Right hindlimb (tissue), 1 donor: ENCODE results near the gene KLHL8.
"Not testable (repeated sequence)": the region's sequence is repeated elsewhere in the genome, so short reads cannot be mapped to it uniquely, and the experiment has no call there.

Experiments
- DNase-seq: peaks from one replicate; pipeline ENCODE4 v3.0.0-alpha.2; 2018

The KLHL8 gene

GRCh38 chr4:87166296-87166854, 54.0 kb downstream of the KLHL8 start:
- no peak for DNase-seq

GRCh38 chr4:87165892-87166291, 54.5 kb downstream of the KLHL8 start:
- no peak for DNase-seq

GRCh38 chr4:87153078-87153870, 67.1 kb downstream of the KLHL8 start:
- DNase-seq, result no peak

- DNase-seq, result peak; percentile 54
Observed at GRCh38 chr4:87152310-87153041, 67.9 kb downstream of the KLHL8 start.

GRCh38 chr4:87151730-87152129, 68.7 kb downstream of the KLHL8 start:
- DNase-seq, result no peak

GRCh38 chr4:87150498-87151261, 69.7 kb downstream of the KLHL8 start:
- no peak for DNase-seq

GRCh38 chr4:87147116-87147515, 73.3 kb downstream of the KLHL8 start:
- no peak for DNase-seq

- not testable (repeated sequence) for DNase-seq
Observed at GRCh38 chr4:87145934-87146333, 74.5 kb downstream of the KLHL8 start.

GRCh38 chr4:87144356-87144755, 76.1 kb downstream of the KLHL8 start:
- DNase-seq, result no peak

GRCh38 chr4:87141428-87141827, 79.0 kb downstream of the KLHL8 start:
- DNase-seq, result no peak

GRCh38 chr4:87134122-87134521, 86.3 kb downstream of the KLHL8 start:
- DNase-seq, result no peak

- no peak for DNase-seq
Observed at GRCh38 chr4:87133183-87133582, 87.2 kb downstream of the KLHL8 start.

- no peak for DNase-seq
Observed at GRCh38 chr4:87132035-87132434, 88.4 kb downstream of the KLHL8 start.

GRCh38 chr4:87130985-87131703, 89.3 kb downstream of the KLHL8 start:
- DNase-seq, result no peak

- DNase-seq, result no peak
Observed at GRCh38 chr4:87129681-87130080, 90.7 kb downstream of the KLHL8 start.

GRCh38 chr4:87128006-87128705, 92.3 kb downstream of the KLHL8 start:
- DNase-seq, result no peak

GRCh38 chr4:87126056-87126455, 94.4 kb downstream of the KLHL8 start:
- DNase-seq, result no peak

GRCh38 chr4:87122252-87122651, 98.2 kb downstream of the KLHL8 start:
- DNase-seq, result no peak

GRCh38 chr4:87121341-87122065, 98.9 kb downstream of the KLHL8 start:
- DNase-seq, result no peak

- DNase-seq, result no peak
Observed at GRCh38 chr4:87120411-87121162, 99.8 kb downstream of the KLHL8 start.
